Stimulated activated CD4-positive, alpha-beta T cell treated with anti-CD3 and anti-CD28 coated beads, Interleukin-12 subunit alpha, Interleukin-12 subunit beta, amount 100 ng/mL, for 4 hours (primary cell): ENCODE data around the gene ZC3H18.

Experiments used
- DNase-seq: peaks from one replicate; pipeline ENCODE4 v3.0.0-alpha.2; 2020

ZC3H18 gene

DNA sequence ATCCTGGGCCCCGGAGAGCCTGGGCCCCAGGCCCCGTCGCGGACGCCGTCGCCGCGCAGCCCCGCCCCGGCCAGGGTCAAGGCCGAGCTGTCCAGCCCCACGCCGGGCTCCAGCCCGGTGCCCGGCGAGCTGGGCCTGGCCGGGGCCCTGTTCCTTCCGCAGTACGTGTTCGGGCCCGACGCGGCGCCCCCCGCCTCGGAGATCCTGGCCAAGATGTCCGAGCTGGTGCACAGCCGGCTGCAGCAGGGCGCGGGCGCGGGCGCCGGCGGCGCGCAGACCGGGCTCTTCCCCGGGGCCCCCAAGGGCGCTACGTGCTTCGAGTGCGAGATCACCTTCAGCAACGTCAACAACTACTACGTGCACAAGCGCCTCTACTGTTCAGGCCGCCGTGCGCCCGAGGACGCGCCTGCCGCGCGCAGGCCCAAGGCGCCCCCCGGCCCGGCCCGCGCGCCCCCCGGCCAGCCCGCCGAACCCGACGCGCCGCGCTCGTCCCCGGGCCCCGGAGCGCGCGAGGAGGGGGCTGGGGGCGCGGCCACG lies 36.8 kb upstream of the ZC3H18 start:
- no peak for DNase-seq

DNA sequence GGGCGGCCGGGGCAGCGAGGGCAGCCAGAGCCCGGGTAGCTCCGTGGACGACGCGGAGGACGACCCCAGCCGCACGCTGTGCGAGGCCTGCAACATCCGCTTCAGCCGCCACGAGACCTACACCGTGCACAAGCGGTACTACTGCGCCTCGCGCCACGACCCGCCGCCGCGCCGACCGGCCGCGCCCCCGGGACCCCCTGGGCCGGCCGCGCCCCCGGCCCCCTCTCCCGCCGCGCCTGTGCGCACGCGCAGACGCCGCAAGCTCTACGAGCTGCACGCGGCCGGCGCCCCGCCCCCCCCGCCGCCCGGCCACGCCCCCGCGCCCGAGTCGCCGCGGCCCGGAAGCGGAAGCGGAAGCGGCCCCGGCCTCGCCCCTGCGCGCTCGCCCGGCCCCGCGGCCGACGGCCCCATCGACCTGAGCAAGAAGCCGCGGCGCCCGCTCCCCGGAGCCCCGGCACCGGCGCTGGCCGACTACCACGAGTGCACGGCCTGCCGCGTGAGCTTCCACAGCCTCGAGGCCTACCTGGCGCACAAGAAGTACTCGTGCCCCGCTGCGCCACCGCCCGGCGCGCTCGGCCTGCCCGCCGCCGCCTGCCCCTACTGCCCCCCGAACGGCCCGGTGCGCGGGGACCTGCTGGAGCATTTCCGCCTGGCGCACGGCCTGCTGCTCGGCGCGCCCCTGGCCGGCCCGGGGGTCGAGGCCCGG lies 36.1 kb upstream of the ZC3H18 start:
- peak; percentile 81 for DNase-seq

DNA sequence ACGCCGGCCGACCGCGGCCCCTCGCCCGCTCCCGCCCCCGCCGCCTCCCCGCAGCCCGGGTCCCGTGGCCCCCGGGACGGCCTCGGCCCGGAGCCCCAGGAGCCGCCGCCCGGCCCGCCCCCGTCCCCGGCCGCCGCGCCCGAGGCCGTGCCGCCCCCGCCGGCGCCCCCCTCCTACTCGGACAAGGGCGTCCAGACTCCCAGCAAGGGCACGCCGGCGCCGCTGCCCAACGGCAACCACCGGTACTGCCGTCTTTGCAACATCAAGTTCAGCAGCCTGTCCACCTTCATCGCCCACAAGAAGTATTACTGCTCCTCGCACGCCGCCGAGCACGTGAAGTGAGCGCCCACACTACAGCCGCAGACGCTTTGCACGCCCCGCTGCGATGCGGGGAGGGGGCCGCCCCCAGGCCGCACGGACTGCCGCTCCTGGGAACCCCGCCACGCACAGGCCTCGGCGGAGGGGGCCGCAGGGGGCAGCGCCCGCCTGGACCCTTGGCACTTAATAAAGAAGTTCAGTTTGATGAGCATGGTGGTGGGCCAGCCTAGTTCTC lies 35.5 kb upstream of the ZC3H18 start:
- peak; percentile 19 for DNase-seq

DNA sequence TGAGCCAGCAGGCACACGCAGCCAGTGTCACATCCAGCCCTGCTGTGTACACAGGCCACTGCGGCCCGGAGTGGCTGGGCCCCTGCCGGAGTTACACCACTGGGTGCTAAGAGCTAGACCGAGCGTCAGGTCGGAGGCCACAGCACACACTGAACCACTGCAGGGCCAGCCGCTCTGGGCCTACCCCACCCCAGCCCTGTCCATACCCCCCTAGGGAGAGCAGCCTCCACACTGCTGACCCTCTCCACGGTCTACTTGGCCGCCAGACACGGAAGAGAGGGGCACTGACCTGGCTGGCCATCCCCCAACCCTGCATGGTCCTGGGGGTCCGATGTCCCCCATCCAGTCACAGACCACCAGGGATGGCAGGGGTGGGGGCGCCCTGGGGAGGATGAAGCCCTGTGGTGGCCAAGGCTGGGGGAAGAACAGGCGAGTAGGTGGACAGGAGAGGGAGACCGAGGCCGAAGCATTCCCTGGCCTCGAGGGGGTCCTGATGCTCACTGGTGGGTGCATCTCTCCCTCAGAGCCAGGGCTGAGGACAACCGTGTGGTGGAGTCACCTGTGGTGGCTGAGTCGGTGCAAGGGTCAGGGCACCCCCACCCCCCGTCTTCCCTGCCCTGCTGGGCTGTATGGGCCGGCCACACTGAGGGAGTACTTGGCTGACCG lies 34.9 kb upstream of the ZC3H18 start:
- DNase-seq = no peak

DNA sequence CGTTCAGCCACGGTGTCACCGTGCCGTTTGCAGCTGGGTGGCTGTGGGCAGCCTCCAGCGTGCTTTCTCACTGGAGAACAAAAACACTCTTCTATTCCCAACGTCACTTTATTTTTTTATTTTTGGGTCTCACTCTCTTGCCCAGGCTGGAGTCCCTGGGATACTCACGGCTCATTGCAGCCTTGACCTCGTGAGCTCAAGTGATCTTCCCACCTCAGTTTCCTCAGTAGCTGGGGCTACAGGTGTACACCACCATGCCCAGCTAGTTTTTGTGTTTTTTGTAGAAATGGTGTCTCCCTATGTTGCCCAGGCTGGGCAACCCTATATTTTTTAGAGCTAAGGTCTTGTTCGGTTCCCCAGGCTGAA lies 34.4 kb upstream of the ZC3H18 start:
- no peak for DNase-seq

DNA sequence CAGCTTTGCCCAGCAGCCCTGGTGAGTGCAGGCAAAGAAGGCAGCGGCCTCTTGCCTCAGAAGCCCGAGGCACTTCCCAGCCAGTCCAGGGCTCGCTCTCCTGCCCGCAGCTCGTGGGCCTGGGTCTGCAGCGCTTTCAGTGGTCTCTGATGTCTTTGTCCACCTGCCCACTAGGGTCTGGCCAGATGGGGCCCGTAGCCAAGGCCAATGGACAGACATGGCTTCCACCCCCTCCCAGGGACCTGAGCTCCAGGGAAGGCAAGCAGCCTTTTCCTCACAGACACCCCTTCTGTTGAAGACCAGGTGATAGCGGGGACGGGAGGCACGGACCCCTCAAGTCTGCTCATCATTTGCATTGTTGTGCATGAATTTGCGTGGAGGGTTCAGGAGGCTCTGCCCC lies 33.7 kb upstream of the ZC3H18 start:
- no peak for DNase-seq

DNA sequence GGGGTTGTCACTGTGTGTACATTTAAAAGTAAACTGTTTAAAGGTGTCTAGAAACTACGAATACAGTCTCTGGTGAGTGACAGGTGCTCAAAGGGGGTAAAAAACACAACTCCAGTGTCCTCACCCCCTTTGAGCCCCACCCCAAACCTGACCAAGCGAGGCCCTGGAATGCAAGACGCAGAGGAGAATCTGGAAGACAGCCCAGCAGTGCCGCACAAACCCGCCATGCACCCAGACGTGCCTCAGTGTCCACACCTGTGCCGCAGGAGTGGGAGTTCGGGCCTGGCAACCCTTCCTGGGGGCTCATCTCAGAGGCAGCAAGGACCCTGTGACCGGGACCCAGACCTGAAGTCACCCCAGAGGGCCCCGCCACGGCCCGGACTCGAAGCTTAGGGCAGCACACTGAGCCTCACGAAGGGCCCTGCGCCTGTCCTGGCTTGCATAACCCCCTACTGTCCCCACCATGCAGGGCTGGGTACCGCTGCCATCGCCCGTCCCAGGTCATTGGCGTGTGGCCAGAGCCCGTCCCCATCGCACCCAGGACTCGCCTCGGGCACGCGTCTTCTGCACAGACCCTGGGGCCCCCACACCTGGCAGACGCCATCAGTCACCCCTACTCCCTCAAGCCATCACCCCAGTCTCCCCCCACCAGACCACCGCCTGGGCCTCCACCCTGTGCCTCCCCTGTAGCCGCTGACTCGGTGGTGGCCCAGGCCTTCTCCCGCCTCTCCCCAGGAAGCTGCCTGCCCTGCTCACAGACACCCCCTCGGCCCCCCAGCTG lies 33.0 kb upstream of the ZC3H18 start:
- DNase-seq = no peak

DNA sequence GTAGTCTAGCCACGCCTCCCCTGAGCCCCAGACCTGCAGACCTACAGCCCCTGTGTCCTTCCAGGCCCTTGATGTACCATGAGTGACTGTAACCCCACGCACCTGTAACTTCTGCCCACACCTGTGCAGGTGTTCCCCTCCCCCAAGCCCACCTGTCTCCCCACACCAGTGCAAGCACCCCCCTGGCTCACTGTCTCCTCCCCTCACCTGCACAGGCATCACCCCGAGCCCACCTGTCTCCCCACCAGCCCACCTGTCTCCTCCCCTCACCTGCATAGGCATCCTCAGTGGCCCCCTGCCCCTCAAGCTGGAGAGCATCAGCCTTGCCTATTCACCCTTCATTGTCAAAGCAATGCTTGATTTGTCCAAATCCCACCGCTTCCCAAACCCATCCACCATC lies 32.3 kb upstream of the ZC3H18 start:
- DNase-seq = no peak

DNA sequence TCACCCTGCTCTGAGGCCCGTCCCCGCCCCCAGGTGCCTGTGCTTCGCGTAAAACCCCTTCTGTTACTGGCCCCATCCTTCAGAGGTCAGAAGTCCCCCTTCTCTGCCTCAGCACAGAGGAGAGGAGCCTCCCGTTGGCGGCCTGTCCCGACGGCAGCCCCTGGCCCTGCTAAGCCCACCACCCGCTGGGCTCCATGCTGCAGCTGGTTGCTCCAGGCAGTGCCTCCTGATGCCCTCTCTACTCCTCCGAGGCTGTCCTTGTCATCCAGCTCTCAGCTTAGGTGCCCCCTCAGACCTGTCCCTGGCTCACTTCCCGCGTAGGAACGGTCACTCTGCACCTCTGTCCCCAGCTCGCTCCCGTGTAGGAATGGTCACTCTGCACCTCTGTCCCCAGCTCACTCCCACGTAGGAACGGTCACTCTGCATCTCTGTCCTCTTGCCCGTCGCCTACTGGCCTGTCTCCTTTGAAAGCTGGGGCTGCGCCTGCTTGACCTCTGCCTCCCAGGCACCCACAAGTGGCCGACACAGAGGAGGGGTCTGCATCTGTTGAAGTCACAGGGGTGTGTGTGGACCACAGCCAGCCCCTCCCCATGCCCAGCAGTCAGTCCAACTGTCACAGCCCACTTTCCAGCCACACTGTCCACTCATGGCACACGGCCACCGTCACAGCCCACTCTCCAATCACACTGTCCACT lies 31.7 kb upstream of the ZC3H18 start:
- DNase-seq = no peak

DNA sequence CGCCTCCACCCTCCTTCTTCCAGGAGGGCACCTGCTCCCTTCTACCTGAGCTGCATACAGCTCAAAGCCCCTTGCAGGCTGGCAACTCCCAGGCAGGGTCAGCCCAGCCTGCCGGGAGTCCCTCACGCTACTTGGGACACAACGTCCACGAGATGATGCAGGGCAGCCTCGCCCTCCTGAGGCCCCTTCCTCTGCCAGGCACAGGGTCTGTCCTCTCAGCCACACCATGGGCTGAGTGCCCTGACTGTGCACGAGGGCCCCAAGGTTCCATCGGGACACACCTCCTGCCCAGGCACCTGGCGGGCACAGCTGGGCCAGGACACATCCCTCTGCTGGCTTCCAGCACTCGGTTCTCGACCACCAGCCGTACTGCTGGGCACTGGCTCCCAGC lies 30.9 kb upstream of the ZC3H18 start:
- no peak for DNase-seq

DNA sequence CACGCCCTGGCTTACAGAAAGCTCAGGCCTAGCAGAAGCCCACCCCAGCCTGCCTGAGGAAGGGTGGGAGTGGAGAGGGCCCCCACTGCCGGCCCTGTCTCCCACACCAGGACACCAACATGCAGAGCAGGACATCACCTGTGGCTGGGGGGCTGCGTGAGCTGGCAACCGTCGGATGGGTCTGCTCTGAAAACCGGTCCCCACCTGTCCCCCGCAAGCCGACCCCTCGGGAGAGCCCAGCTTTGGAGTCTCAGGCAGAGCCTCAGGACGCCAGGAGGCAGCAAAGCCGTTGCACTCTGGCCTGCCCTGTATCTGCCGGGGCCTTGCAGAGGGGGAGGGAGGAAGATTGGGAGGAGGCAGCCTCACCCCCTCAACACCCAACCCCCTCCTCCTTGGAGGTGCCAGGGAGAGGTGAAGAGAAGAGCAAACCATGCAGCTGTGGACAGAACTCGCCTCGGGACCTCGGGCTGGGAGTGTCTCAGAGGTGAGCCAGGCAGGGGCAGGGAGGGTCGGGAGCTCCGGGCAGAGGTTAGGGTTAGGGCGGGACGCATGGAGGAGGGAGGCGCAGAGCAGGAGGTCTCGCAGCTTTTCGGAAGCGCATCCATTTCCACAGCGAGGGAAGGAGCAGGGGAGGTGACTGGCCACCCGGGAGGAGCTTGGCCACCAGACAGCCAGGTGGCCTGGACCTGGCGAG lies 30.4 kb upstream of the ZC3H18 start:
- DNase-seq = no peak

DNA sequence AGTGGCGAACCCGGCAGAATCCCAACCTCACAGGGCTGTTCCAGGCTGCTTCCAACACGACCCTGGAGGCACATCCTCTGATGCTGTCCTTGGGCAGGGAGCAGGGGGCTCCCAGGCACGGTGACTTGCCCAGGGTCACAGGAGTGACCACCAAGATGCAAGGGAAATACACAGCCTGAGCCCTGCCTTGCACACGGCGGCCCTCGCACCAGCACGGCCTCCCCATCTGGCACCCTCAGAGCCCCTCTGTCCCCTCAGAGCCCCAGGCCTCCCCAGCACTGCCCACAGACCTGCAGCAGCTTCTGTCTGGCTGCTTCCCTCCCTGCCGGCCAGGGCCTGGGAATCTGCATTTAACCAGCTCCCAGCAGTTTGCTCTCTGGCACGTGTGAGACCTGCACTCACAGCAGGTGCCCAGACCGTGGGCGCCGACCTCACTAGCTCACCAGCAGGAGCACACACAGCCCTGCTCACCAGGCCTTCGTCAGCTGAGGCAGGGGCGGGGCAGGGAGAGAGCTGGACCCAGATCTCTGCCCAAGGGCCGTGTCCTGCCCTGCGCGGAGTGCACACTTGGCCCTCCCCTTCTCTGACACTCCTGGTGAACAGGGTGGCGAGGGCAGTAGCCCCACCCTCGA lies 29.7 kb upstream of the ZC3H18 start:
- no peak for DNase-seq

DNA sequence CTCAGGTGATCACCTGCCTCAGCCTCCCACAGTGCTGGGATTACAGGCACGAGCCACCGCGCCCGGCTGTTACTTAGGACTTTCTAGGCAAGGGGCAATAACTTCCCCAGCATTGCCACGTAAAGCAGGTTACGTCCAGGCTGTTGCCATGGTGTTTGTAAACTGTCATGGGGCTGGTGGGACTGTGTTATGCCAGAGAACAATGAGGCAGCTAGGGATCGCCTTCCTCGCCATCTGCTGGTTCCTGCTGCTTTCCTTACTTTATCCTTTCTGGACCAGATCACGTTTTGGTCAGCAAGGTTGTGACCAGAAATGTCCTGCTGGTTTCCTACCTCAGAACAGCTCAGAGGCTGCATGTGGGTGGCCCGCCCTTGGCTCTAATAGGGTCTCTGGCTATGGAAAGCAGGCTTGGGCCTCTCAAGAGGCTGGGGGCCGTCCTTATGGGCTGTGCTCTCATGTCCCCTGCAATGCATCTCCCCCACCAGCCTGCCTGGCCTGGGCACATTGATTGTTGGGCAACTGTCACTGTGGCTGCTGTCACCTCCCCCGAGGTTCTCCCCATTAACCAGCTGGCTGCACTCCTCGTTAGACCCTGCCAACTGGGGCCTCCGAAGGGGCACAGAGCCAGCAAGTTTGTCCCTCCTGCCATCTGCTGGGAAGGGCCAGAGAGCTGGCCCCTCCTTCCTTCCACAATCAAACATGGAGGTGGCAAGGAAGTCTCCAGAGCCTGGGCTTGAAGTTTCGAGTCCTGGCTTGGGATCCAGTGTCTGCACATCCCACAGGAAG lies 28.2 kb upstream of the ZC3H18 start:
- no peak for DNase-seq

DNA sequence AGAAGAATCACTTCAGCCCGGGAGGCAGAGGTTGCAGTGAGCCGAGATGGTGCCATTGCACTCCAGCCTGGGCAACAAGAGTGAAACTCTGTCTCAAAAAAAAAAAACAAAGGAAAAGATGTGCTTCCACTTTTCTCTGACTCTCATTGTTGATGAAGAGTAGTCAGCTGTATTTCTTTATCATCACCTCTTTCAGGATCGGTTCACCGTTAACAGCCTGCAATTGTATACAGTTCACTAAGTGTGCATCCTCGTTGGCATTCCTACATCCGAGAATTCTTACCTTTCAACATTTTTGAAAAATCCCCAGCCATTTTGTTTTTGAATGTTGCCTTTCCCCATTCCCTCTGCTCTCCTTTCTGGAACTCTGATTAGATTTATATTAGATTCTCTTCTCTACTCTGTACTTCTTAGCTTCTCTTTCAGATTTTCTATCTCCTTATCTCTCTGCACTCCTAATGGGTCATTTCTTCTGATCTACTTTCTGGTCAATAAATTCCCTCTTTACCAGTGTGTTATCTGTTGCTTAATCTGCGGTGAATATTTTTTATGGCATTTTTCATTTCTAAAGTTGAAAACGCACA lies 26.9 kb upstream of the ZC3H18 start:
- no peak for DNase-seq

DNA sequence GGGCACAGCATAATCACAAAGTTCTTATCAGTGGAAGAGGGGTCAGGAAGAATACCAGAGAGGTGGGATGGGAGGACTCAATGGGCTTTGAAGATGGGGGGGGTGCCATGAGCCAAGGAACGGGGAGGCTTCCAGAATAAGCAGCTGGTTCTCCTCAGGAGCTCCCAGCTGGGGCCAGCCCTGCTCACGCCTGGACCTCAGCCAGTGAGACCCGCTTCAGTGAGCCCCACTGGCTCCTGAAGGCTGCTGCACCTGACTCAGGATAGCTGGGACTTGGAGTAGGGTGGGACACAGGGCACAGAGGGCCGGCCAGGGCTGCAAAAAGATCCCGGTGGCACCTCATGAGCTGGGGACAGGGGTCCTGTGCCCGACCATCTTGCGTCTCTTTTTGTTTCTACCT lies 24.4 kb upstream of the ZC3H18 start:
- no peak for DNase-seq

DNA sequence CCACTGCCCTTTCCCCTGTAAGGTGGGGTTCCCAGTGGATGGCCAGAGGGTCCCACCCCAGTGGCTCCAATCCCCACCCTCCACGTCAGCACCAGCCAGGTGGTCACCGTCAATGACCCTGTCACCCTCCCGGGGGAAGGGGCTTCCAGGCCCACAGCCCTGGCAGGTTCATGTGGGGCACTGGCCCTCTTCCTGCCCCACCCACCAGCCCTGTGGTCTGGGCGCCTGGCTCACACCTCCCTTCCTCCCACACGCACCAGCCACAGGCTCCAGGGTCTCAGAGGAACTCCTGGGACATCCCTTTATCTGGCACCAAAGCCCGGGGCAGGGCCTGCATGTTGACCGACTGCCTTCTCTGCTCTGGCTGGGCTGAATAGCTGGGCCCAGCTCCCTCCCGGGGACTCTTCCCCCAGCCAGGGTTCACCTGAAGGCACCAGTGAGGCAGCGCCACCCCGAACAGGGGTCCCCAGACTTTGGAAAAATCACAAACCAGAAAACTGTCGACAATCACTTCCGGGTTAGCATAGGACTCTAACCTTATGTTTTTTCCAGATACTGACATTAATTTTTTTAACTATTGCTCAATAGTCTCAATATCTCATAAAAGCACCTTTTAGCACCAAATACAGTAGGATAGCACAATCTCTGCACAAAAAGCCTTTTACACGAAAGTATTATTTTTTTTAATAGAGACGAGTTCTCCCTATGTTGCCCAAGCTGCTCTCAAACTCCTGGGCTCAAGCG lies 21.9 kb upstream of the ZC3H18 start:
- DNase-seq = no peak

DNA sequence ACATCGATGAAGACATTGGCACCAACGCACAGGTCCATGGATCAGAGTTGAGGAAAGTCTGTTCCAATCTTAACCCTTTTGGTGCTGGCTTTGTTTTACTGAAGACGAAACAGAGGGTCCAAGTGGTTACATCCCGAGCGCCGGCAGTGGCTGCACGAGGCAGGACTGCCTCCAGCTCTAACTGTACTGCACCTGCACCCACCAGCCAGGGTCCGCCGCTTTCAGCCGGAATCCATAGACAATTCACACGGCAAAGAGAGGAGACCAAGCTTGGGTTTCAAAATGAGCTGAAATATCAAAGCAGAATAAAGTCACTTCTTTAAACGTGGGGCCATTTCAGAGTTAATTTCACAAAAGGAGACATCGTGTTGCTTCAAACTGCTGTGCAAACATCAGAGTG lies 21.2 kb upstream of the ZC3H18 start:
- no peak for DNase-seq

DNA sequence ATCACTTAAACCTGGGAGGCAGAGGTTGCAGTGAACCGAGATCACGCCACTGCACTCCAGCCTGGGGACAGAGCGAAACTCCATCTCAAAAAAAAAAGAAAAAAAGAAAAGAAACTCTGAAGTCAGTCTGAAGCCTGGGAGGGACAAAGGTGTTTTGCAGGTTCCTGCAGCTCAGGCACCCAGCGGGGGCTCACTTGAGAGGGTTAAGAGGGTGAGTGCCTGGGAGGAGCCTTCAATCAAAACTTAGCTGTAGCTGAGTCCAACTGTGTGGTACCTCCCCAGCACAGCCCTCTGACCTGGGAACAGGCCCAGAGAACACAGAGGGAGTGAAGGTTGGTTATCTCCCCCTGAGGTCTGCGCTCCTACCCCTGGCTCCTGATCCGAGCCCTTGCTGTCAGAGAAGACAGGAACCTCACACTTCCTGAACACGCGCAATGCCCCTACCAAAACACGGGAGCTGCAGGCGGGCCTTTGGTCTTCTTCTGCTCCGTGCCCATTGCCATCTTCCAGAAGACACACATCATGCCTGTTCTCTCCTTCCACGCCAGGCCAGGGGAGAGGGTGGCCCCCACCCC lies 20.4 kb upstream of the ZC3H18 start:
- no peak for DNase-seq

DNA sequence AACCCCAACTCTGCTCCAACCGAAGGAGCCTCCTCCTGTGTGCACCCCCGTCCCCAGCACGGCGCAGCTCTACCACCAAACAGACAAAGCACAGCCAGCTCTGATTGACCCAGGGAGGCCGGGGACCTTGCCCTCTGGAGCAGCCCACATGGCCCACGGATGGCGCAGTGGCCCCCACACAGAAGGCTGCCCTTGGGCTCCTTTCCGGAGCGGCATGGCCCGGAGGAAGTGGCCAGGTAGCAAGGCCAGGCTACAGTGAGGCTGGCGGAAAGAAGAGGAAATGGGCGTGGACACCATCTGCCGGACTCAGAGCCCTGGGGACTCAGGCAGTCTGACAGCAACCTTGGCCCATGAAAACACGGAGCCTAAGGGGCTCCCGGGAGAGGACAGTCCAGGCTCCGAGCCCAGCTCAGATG lies 19.9 kb upstream of the ZC3H18 start:
- no peak for DNase-seq

DNA sequence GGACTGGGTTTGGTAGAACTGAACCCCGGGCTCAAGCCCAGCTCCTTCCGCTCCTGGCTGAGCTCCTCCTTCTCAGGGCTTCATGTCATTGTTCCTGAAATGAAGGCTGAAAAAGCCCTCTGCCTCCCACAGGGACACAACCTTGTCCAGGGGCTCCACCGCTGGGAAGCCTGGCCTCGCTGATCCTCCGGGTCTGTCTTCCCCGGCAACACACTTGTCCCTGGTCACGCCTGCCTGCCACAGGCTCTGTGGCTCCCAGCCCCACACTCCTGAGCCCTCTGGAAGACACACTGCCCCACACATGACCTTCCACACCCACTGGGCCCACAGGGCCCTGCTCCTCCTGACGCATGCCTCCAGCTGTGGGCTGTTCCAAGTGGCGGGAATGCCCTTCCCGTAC lies 18.0 kb upstream of the ZC3H18 start:
- DNase-seq = no peak
